Suppressor macrophage (primary cell): ENCODE results near the gene SETD7.
"Not testable (repeated sequence)": the region's sequence is repeated elsewhere in the genome, so short reads cannot be mapped to it uniquely, and the experiment has no call there.

Source experiments
- DNase-seq, 4 experiments: peaks; one replicate each; pipeline ENCODE4 v3.0.0-alpha.2; 2020 to 2022

Gene SETD7

GRCh38 chr4:139509727-139510410 is 46.1 kb downstream of the SETD7 start:
- DNase-seq: peak in 3 of 4 experiments; percentile 18 to 33 (median 25)

DNA sequence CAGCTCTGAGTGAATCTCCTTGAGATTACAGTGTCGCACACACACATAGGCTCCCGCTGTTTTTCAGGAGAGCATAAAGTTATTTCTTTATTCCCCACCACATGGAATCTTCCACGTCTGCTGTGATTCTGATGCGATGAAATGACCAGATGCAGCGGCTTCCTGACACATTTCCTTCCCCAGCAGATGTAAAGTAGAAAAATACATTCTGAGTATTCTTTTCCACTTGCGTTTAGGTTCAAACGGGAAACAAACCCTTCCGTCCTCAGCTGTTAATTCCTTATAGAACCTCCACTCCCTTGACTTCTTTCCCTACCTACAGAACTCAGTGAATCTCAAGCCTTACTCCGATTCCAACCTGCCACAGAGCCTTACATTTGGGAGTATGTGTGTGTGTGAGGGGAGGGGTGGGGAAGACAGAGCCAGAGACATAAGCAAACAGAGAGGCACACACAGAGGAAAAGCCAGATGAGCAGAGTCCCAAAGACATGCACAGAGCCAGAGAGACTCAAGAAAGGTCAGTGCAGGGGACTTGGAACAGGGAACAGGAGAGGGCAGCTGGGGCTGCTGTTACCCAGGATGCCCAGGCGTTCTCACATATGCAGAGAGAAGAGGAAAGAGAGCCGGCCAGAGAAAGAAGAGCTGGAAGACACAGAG is 47.3 kb downstream of the SETD7 start:
- DNase-seq: no peak

GRCh38 chr4:139506774-139507173 is 49.2 kb downstream of the SETD7 start:
- no peak for DNase-seq

- DNase-seq: no peak
These were observed 52.3 kb downstream of the SETD7 start for GRCh38 chr4:139503622-139504166.

DNA sequence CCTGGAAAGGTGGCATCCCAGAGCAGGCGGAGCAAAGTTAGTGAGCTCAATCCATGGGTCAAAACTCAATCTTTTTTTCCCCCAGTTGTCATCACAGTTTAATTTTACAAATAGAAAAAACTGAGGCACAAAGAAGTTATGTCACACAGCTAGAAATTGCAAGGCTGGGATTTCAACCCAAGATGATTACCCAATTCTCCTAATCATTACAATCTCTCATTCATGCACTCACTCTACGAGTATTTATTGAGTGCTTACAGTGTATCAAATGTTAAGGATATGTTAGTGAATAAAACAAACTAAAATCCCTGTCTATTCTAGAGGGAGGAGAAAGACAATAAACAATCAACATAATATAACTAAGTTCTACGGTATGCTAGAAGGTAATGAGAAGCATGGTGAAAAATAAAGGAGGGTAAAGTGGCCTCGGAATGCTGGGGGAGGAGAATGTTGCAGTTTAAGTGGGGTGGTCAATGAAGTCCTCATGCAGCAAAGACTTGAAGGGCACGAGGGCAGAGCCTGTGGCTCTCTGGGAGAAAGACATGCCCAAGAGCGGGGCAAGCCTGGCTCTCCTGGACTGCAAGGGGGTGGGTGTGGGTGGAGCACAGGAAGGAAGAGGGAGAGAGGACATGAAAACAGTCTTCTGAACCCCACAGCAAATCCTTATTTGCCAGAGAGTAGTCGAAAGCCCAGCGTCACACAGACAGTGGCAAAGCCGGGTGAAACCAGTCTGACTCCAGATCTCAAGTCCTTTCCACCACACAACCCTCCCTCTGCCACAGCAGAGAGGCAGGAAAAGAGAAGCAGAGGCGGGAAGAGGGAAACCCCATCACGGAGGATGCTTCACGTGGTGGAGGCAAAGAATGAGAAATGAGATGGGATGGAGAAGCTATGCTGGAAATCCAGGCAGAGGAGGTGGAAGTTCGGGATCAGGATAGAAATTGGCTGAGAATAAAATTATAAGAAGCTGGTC is 53.8 kb downstream of the SETD7 start:
- peak; percentile 11 to 36 (median 22) for DNase-seq

GRCh38 chr4:139501527-139501926 is 54.5 kb downstream of the SETD7 start:
- no peak for DNase-seq

GRCh38 chr4:139501117-139501516 is 54.9 kb downstream of the SETD7 start:
- DNase-seq: no peak

- no peak for DNase-seq
These were observed 56.8 kb downstream of the SETD7 start for GRCh38 chr4:139499186-139499585.

DNA sequence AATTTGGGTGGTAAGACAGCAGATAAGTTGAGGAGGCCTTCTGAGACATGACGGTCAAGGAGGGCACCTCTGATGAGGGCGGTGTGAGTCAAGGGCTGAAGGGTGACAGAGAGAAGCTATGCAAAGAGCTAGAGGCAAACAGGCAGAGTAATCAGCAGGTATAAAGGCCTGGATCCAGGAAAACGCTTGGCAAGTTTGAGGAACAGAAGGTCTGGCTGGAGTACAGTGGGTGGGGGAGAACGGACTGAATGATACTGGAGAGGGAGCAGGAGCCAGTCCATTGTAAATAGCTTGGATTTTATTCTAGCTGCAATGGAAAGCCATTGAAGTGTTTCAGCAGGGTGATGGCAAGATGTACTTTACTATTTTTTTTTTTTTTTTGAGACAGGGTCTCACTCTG is 62.8 kb downstream of the SETD7 start:
- DNase-seq: no peak

DNA sequence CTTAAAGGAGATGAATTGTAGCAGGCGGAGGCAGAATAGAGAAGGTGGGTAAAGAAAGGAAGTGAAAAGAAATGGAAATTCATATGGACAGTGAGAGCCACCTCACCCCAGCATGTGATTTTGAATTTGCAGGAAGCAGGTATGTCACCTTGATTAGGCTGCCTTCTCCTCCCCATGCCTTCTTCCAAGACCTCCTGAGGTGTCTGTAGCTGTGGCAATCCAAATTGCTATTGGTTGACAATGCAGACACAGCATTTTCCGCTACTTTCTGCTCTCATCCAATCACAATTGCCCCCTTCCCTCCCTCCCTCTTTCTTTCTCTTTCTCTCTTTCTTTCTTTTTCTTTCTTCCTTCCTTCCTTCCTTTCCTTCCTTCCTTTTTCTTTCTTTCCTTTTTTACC is 63.6 kb downstream of the SETD7 start:
- DNase-seq: no peak

- DNase-seq: no peak
These were observed 66.4 kb downstream of the SETD7 start for GRCh38 chr4:139489638-139490037.

GRCh38 chr4:139488442-139488841 is 67.6 kb downstream of the SETD7 start:
- no peak for DNase-seq

- peak; percentile 56 to 84 (median 68) for DNase-seq
These were observed 71.2 kb downstream of the SETD7 start for GRCh38 chr4:139484783-139485311.

DNA sequence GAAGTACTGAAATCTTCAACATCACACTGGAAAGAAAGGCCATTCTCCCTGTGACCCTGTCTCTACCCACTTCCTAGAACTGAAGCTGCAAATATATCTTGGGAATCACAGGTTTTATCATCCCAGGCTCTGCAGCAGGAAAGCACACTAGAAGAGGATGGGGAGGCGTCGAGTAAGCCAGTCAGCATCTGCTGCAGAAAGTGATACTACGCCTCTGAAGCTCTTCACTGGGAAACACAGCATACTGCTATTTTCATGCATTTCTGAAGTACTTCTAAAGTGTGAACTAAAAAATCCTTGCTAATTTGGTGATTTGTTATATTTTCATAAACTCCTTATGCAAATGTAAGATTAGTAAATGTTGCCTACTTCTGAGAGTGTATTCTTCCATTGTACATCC is 73.0 kb downstream of the SETD7 start:
- no peak for DNase-seq

GRCh38 chr4:139481465-139481864 is 74.6 kb downstream of the SETD7 start:
- peak in 3 of 4 experiments; percentile 18 to 23 (median 22) for DNase-seq

- no peak for DNase-seq
These were observed 79.7 kb downstream of the SETD7 start for GRCh38 chr4:139476363-139476762.

DNA sequence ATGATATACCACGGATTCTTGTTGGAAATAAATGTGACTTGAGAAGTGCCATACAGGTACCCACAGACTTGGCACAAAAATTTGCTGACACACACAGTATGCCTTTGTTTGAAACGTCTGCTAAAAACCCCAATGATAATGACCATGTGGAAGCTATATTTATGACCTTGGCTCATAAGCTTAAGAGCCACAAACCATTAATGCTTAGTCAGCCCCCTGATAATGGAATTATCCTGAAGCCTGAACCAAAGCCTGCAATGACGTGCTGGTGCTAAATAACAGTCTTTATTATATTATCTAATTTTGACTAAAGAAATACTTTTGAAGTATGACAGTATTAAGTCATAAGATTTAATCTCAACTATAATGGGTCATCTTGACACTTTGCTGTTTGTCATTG is 83.2 kb downstream of the SETD7 start:
- DNase-seq: no peak

- peak in 3 of 4 experiments; percentile 20 to 43 (median 24) for DNase-seq
These were observed 84.9 kb downstream of the SETD7 start for GRCh38 chr4:139470997-139471665.

DNA sequence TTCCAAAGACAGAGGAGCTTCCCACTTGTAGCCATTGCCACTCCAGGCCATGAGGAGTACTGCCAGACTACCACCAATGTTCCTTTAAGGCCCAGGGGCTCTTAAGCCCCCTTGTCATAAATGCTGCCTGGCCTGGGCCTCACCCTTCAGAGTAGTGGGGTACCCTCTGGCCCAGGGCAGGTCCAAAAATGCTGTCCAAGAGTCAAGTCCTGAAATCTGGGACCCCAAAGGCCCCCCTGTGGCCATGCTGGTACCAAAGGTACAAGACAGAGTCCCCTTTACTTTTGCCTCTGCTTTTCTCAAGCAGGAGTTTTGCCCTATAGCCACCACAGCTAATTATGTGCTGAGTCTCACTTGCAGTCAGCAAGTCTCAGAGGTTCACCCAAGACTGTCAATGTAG is 85.7 kb downstream of the SETD7 start:
- DNase-seq: no peak

- DNase-seq: no peak
These were observed 86.2 kb downstream of the SETD7 start for GRCh38 chr4:139469869-139470268.

GRCh38 chr4:139469216-139469615 is 86.8 kb downstream of the SETD7 start:
- no peak for DNase-seq

- not testable (repeated sequence) for DNase-seq
These were observed 87.3 kb downstream of the SETD7 start for GRCh38 chr4:139468756-139469155.
